Endothelial cell of umbilical vein (primary cell): ENCODE data around the gene KLF16. TPM values are rescaled to one million over a fixed set of nuclear protein-coding genes. Genes with fewer than 3 reads are reported as not detected.

Source experiments
- BruUV-seq: library from RNA; stranded (reverse); fragments of 400-500 nt; replicated peaks from 2 replicates; lab custom pipeline; 2021; lab: Mats Ljungman, UMichigan
- CTCF ChIA-PET: fragments of 300-600, 350-600 bp; sonication (Branson Sonifier 250); formaldehyde crosslinking; loops from one replicate; lab custom pipeline; 2021; ENCODE audit warnings: antibody characterized with exemption, inconsistent platforms; lab: Charles Lee
- POLR2A ChIA-PET: fragments of 300-600, 350-600 bp; sonication (Branson Sonifier 250); formaldehyde crosslinking; loops from one replicate; lab custom pipeline; 2021; ENCODE audit warnings: antibody characterized with exemption, inconsistent platforms; lab: Charles Lee
- DNase-seq: peaks from one replicate; pipeline ENCODE4 v3.0.0-alpha.2; 2011; ENCODE audit warnings: low read depth, low spot score
- FAIRE-seq: peaks from 2 replicates; lab custom pipeline; 2011; peaks lifted over from hg19 to GRCh38; lab: Jason Lieb, UNC
- H2AFZ ChIP-seq: 2 replicates; pipeline ENCODE4 v1.6.0; 2012; ENCODE audit warnings: low read depth, low read length, control low read depth, inconsistent platforms
- H3K27ac ChIP-seq: 2 replicates; pipeline ENCODE4 v1.5.1; 2011; ENCODE audit warnings: low read depth, mild to moderate bottlenecking, control low read depth, low read length, moderate library complexity; ENCODE audit not compliant: insufficient read depth
- H3K27me3 ChIP-seq, 2 experiments: 2 replicates each; pipeline versions ENCODE4 v1.6.0 to v1.6.1; 2011; ENCODE audit warnings: low read length in 2 of 2, mixed read lengths in 1 of 2; ENCODE audit not compliant: control insufficient read depth in 2 of 2, insufficient read depth in 2 of 2
- H3K36me3 ChIP-seq, 2 experiments: 2 replicates in 1 of 2; 3 replicates in 1 of 2; pipeline ENCODE4 v1.5.1; 2011; ENCODE audit warnings: low read length in 2 of 2, mild to moderate bottlenecking in 1 of 2, moderate library complexity in 1 of 2; ENCODE audit not compliant: control insufficient read depth in 2 of 2, insufficient read depth in 2 of 2; ENCODE audit errors: extremely low read depth in 1 of 2
- H3K4me1 ChIP-seq: 3 replicates; pipeline ENCODE4 v1.5.1; 2011; ENCODE audit warnings: mild to moderate bottlenecking, low read length; ENCODE audit not compliant: control insufficient read depth, insufficient read depth; ENCODE audit errors: extremely low read depth
- H3K4me2 ChIP-seq: 2 replicates; pipeline ENCODE4 v1.6.1; 2011; ENCODE audit warnings: low read length, control low read depth, mixed read lengths; ENCODE audit not compliant: insufficient read depth
- H3K4me3 ChIP-seq, 3 experiments: fragments of 200-600 bp in 1 of 3; sonication (generic), shearing (Covaris generic) in 1 of 3; replicated peaks in 1 of 3; 2 replicates each; pipeline ENCODE4 v1.5.1; 2011 to 2016; ENCODE audit warnings: control low read depth in 3 of 3, low read length in 3 of 3, mild to moderate bottlenecking in 2 of 3, inconsistent platforms in 1 of 3, low read depth in 1 of 3, moderate library complexity in 1 of 3; ENCODE audit not compliant: insufficient read depth in 1 of 3
- H3K79me2 ChIP-seq: 2 replicates; pipeline ENCODE4 v1.6.0; 2012; ENCODE audit warnings: low read length, inconsistent platforms; ENCODE audit not compliant: control insufficient read depth, insufficient read depth
- H3K9ac ChIP-seq: replicated peaks from 2 replicates; pipeline ENCODE3; 2011; ENCODE audit warnings: low read length, control low read depth; ENCODE audit not compliant: insufficient read depth; ENCODE audit errors: extremely low read depth
- H3K9me1 ChIP-seq: replicated peaks from 3 replicates; pipeline ENCODE4 v1.6.0; 2011; ENCODE audit warnings: mild to moderate bottlenecking, low read length; ENCODE audit not compliant: control insufficient read depth, insufficient read depth; ENCODE audit errors: extremely low read depth
- H3K9me3 ChIP-seq: replicated peaks from 2 replicates; pipeline ENCODE4 v1.5.1; 2012; ENCODE audit warnings: low read length, inconsistent platforms; ENCODE audit not compliant: control insufficient read depth, insufficient read depth
- H4K20me1 ChIP-seq: replicated peaks from 2 replicates; pipeline ENCODE3; 2011; ENCODE audit warnings: mild to moderate bottlenecking, low read length; ENCODE audit not compliant: control insufficient read depth, insufficient read depth; ENCODE audit errors: extremely low read depth
- CTCF ChIP-seq, 2 donors: IDR thresholded peaks; 1 replicate in 1 of 2; 2 replicates in 1 of 2; pipeline ENCODE4 v1.5.1; 2011; ENCODE audit warnings: low read length in 2 of 2, mild to moderate bottlenecking in 2 of 2, moderate library complexity in 2 of 2, control low read depth in 1 of 2, inconsistent platforms in 1 of 2, low read depth in 1 of 2; ENCODE audit not compliant: insufficient read depth in 1 of 2; ENCODE audit errors: extremely low read depth in 1 of 2
- EZH2 ChIP-seq: IDR thresholded peaks from 2 replicates; pipeline ENCODE4 v1.6.1; 2012; ENCODE audit warnings: borderline replicate concordance, low read depth, mild to moderate bottlenecking, moderate library complexity, low read length, inconsistent platforms; ENCODE audit not compliant: severe bottlenecking
- FOS ChIP-seq: IDR thresholded peaks from 2 replicates; pipeline ENCODE4 v1.6.1; 2011; ENCODE audit warnings: mild to moderate bottlenecking, low read length, moderate library complexity, borderline replicate concordance; ENCODE audit not compliant: insufficient read depth
- GATA2 ChIP-seq: IDR thresholded peaks from 2 replicates; pipeline ENCODE4 v1.7.0; 2011; ENCODE audit warnings: low read depth, mild to moderate bottlenecking, moderate library complexity, mixed read lengths, low read length; ENCODE audit not compliant: insufficient read length, insufficient read depth
- JUN ChIP-seq: IDR thresholded peaks from 2 replicates; pipeline ENCODE4 v1.6.1; 2011; ENCODE audit warnings: borderline replicate concordance, low read depth; ENCODE audit not compliant: insufficient read length, insufficient read depth
- MAX ChIP-seq: IDR thresholded peaks from 2 replicates; pipeline ENCODE4 v1.6.1; 2011; ENCODE audit not compliant: insufficient read depth, insufficient read length
- MYC ChIP-seq: IDR thresholded peaks from one replicate; pipeline ENCODE4 v1.6.1; 2011; ENCODE audit warnings: mild to moderate bottlenecking, low read depth, low read length
- POLR2A ChIP-seq: IDR thresholded peaks from 2 replicates; pipeline ENCODE4 v1.6.1; 2012; ENCODE audit warnings: low read depth, mild to moderate bottlenecking, control low read depth, low read length
- POLR2AphosphoS5 ChIP-seq: IDR thresholded peaks from 2 replicates; pipeline ENCODE4 v1.6.1; 2012; ENCODE audit warnings: low read depth, mild to moderate bottlenecking, control low read depth, low read length, moderate library complexity; ENCODE audit not compliant: insufficient read depth
- dilution Hi-C: fragments of 300-500 bp; cut with MboI; formaldehyde crosslinking; loops from one replicate; pipeline ENCODE4 v1.15.0; 2019; ENCODE audit warnings: low sequenced_read_pairs; ENCODE audit not compliant: extremely low pct_ligation_motif_present
- intact Hi-C: fragments of 100-400 bp; cut with micrococcal nuclease; formaldehyde crosslinking; loops from one replicate; pipeline ENCODE4 v1.10.0; 2022
- polyA plus RNA-seq, 4 experiments: library from polyadenylated mRNA; depleted of rRNA in 3 of 4; stranded (reverse) in 3 of 4; unstranded in 1 of 4; fragments of >200 nt; gene quantifications; 2 replicates each; pipeline versions ENCODE4 v1.2.1 to v1.2.3, GENCODE V29; 2011 to 2012; ENCODE audit warnings: missing spikeins in 1 of 4
- total RNA-seq: library from RNA; stranded (reverse); gene quantifications from 2 replicates; pipeline ENCODE4 v1.2.3, GENCODE V29; 2021

Gene KLF16
- total and polyA plus RNA-seq, 2 donors (not counting 3 experiments of a cell fraction or from before 2014, with no cell fraction given) = 11.6 to 36.6 TPM

- ChIA-PET POLR2A (no interaction called here), CTCF (interaction anchor here (1.5 kb wide), 1 partner anchor 18 kb away, joined by 3 read pairs; no protein-coding TSS in a partner anchor)
- TF ChIP-seq EZH2 (no peak), POLR2A (no peak), MAX (no peak), POLR2AphosphoS5 (no peak), GATA2 (no peak), MYC (no peak), JUN (no peak), FOS (no peak), CTCF (IDR thresholded peaks at IDR 0.05; ENCODE audit: extremely low read depth in 1 of 2, insufficient read depth in 1 of 2, low read depth in 1 of 2, low read length in 2 of 2) (no peak)
- no peak for DNase-seq
- no peaks in the 10 kb centered on the region for H3K9me3 ChIP-seq
- H2AFZ ChIP-seq = no peak overlapping the region
- no peaks in the 10 kb centered on the region for H4K20me1 ChIP-seq
- H3K4me3 ChIP-seq = no peak overlapping the region
- no peaks in the 10 kb centered on the region for H3K27me3 ChIP-seq
- no peaks in the 10 kb centered on the region for H3K79me2 ChIP-seq
- peaks cover 13% of the 10 kb centered on the region for H3K4me1 ChIP-seq
- no peaks in the 10 kb centered on the region for H3K36me3 ChIP-seq
- dilution Hi-C loops = no loop called here
- no TSS peak for BruUV-seq
- H3K4me2 ChIP-seq = no peak overlapping the region
- intact Hi-C loops = no loop called here
- FAIRE-seq = no peak
- H3K27ac ChIP-seq = no peak overlapping the region
- H3K9ac ChIP-seq = no peak overlapping the region
- H3K9me1 ChIP-seq = no peaks in the 10 kb centered on the region
Measured at GRCh38 chr19:1808395-1808731, 55.0 kb downstream of the KLF16 start.
